Measurements from ENCODE around the gene NEK10.

DNA sequence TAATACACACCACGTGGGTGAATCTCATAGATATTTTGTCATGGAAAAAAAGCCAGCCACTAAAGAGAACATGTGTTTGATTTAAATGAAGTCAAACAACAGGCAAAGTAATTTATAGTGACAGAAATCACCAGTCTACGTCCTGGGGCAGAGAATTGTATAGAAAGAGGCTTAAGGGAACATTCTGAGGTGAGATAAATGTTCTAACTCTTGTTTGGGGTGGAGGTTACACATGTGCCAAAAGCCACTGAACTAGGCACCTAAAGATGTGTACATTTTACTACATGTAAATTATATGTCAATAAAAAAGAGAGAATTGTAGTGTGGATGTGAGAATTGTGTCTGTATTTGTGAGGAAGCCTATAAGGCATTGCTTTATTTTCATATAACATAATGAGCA lies 184.9 kb downstream of the NEK10 start:
- TF ChIP-seq, protein P1, sequence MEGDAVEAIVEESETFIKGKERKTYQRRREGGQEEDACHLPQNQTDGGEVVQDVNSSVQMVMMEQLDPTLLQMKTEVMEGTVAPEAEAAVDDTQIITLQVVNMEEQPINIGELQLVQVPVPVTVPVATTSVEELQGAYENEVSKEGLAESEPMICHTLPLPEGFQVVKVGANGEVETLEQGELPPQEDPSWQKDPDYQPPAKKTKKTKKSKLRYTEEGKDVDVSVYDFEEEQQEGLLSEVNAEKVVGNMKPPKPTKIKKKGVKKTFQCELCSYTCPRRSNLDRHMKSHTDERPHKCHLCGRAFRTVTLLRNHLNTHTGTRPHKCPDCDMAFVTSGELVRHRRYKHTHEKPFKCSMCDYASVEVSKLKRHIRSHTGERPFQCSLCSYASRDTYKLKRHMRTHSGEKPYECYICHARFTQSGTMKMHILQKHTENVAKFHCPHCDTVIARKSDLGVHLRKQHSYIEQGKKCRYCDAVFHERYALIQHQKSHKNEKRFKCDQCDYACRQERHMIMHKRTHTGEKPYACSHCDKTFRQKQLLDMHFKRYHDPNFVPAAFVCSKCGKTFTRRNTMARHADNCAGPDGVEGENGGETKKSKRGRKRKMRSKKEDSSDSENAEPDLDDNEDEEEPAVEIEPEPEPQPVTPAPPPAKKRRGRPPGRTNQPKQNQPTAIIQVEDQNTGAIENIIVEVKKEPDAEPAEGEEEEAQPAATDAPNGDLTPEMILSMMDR (IDR thresholded peaks at IDR 0.05; ENCODE audit: low read length), result no peak
- TF ChIP-seq EZH2 (IDR thresholded peaks at IDR 0.05; ENCODE audit: borderline replicate concordance, low read length), result no peak
